Urinary bladder (tissue), 4 donors: ENCODE results near the gene ZCCHC12. TPM values are rescaled to one million over a fixed set of nuclear protein-coding genes. Genes with fewer than 3 reads are reported as not detected.
"Not testable (repeated sequence)": the region's sequence is repeated elsewhere in the genome, so short reads cannot be mapped to it uniquely, and the experiment has no call there.

Source experiments
- DNase-seq: peaks from one replicate; pipeline ENCODE4 v3.0.0-alpha.2; 2015; ENCODE audit errors: extremely low spot score
- H3K27ac ChIP-seq: one replicate; pipeline ENCODE4 v1.5.1; 2013; ENCODE audit warnings: low read depth, mild to moderate bottlenecking, moderate library complexity
- H3K36me3 ChIP-seq: one replicate; pipeline ENCODE4 v1.6.1; 2013; ENCODE audit warnings: mild to moderate bottlenecking, moderate library complexity; ENCODE audit not compliant: insufficient read depth
- H3K4me1 ChIP-seq: one replicate; pipeline ENCODE4 v1.6.1; 2013; ENCODE audit warnings: mild to moderate bottlenecking, moderate library complexity; ENCODE audit not compliant: insufficient read depth
- H3K4me3 ChIP-seq: one replicate; pipeline ENCODE4 v1.5.1; 2013; ENCODE audit warnings: low read depth, low read length
- WGBS: extraction: QIAGEN DNeasy Blood & Tissue Kit; methylation state at CpG from one replicate; pipeline ENCODE4 v1.1.7; 2013; 5-methylcytosine and 5-hydroxymethylcytosine counted together
- polyA plus RNA-seq: library from polyadenylated mRNA; stranded (reverse); fragments of 200-250 nt; gene quantifications from one replicate; pipeline ENCODE4 v1.2.3, GENCODE V29; 2013
- total RNA-seq: library from RNA; depleted of rRNA; stranded (reverse); fragments of >200 nt; gene quantifications from one replicate; pipeline ENCODE4 v1.2.3, GENCODE V29; 2014
- donor health status: healthy with polysubstance abuse.
- donor health status: healthy.

ZCCHC12 gene
- total RNA-seq (1.9 TPM), polyA plus RNA-seq (0.44 TPM)

DNA sequence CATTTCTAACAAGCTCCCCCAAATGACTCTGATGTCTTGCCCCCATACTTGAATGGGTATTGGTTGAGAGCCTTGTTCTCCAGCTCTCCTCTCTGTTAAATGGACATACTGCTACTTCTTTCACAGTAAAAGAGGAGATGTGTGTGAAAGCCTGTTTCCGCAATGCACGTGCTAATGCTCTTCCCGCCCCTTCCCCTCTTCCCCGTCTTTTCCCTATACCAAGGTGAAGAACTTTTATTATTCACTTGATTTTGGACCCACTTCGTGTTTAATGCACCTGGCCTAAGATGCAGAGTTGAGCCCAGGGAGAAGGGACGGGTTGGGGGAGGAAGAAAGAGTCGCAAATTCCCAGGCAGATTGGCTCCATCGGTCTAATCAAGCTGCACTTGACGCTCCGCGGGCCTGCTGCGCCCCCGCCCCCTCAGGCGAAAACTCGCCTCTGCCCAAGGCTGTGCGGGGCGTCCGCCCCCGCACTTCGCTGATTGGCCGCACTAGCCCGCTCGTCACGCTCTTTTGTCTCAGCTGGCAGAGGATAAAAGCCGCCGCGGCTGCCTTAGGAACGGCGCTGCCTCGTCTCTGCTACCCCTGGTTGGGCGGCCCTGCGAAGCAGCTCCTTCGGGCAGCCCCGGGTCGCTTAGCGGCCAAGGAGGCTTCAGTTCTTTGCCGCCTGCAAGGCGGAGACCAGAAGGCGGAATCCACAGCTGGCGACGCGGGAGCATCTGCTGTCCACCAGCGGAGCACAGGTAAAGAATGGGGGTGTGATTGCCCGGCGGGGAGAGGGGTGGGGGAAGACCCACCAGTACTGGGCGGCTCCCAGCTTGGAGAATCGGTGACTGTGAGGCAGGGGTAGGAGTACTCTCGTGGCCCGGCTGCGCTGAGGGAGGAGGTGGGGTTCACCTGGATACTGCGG is at the start of gene ZCCHC12:
TSS of gene ZCCHC12 (plus strand) at position 562 of the 910 bp plus-strand sequence. CDS start 1,421 bp downstream, outside the sequence.
- Histone ChIP-seq H3K4me1 (no peaks in the 10 kb centered on the region), H3K4me3 (peak within 1 kb of the TSS; percentile 25), H3K36me3 (no peaks in the 10 kb centered on the region), H3K27ac (no peak within 1 kb of the TSS)
- no peak for DNase-seq
- 3% methylated on average over 51 of the region's 51 CpGs for WGBS

GRCh38 chrX:118779581-118779980 is 44.0 kb upstream of the ZCCHC12 start:
- 90% methylated on average over 2 of the region's 2 CpGs for WGBS
- no peaks in the 10 kb centered on the region for H3K36me3 ChIP-seq
- no peaks in the 10 kb centered on the region for H3K4me1 ChIP-seq
- no peak overlapping the region for H3K4me3 ChIP-seq
- no peak overlapping the region for H3K27ac ChIP-seq
- no peak for DNase-seq

- WGBS: 22% methylated on average over 2 of the region's 2 CpGs
Observed at GRCh38 chrX:118780509-118780908, 43.1 kb upstream of the ZCCHC12 start.

DNA sequence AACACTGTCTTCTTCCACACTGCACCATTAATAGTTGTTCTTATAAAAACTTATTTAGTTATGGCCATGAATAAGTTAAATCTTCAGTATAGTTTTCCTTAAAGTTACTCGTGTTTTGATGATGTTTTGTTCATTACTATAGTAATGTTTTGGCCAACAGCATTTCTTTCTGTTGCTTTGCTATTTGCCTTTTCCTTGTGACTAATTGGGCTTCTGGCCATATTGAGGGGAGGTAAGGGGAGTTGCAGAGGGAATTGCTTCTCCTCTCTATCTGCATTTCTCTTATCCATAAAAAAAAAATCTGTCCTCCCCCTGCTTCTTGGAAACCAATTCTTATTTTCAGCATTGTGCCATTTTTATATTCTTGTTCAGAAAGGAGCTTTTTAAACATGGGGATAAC is 42.7 kb upstream of the ZCCHC12 start:
- WGBS: 12% methylated on average over 1 of the region's 1 CpG
- DNase-seq: no peak

More at GRCh38 chrX:118780509-118780908, 43.1 kb upstream of the ZCCHC12 start:
- Histone ChIP-seq H3K36me3 (no peaks in the 10 kb centered on the region), H3K4me1 (no peaks in the 10 kb centered on the region), H3K27ac (no peak overlapping the region), H3K4me3 (no peak overlapping the region)
- no peak for DNase-seq

GRCh38 chrX:118795528-118796280 is 27.9 kb upstream of the ZCCHC12 start:
- no peak for DNase-seq
- no peaks in the 10 kb centered on the region for H3K4me1 ChIP-seq
- no peak overlapping the region for H3K4me3 ChIP-seq
- no peak overlapping the region for H3K27ac ChIP-seq
- 45% methylated on average over 5 of the region's 5 CpGs for WGBS
- no peaks in the 10 kb centered on the region for H3K36me3 ChIP-seq

More for the DNA sequence above, 42.7 kb upstream of the ZCCHC12 start:
- no peaks in the 10 kb centered on the region for H3K36me3 ChIP-seq
- H3K4me3 ChIP-seq: no peak overlapping the region
- no peaks in the 10 kb centered on the region for H3K4me1 ChIP-seq
- no peak overlapping the region for H3K27ac ChIP-seq

GRCh38 chrX:118802857-118803256 is 20.8 kb upstream of the ZCCHC12 start:
- no peak overlapping the region for H3K27ac ChIP-seq
- WGBS: 22% methylated on average over 1 of the region's 1 CpG

GRCh38 chrX:118807151-118808017 is 16.2 kb upstream of the ZCCHC12 start:
- Histone ChIP-seq H3K36me3 (no peaks in the 10 kb centered on the region), H3K4me1 (no peaks in the 10 kb centered on the region), H3K27ac (no peak overlapping the region), H3K4me3 (no peak overlapping the region)
- 28% methylated on average over 4 of the region's 4 CpGs for WGBS
- no peak for DNase-seq

More at GRCh38 chrX:118802857-118803256, 20.8 kb upstream of the ZCCHC12 start:
- no peak for DNase-seq
- Histone ChIP-seq H3K4me1 (no peaks in the 10 kb centered on the region), H3K4me3 (no peak overlapping the region), H3K36me3 (no peaks in the 10 kb centered on the region)

GRCh38 chrX:118817257-118817656 is 6.4 kb upstream of the ZCCHC12 start:
- H3K4me3 ChIP-seq, H3K4me1 ChIP-seq, H3K27ac ChIP-seq, DNase-seq, H3K36me3 ChIP-seq: not testable (repeated sequence)
- WGBS: 89% methylated on average over 4 of the region's 4 CpGs

GRCh38 chrX:118824173-118824730 is 628 bp downstream of the ZCCHC12 start:
- Histone ChIP-seq H3K4me1 (no peaks in the 10 kb centered on the region), H3K27ac (no peak overlapping the region), H3K4me3 (peak overlapping the region; percentile 25), H3K36me3 (no peaks in the 10 kb centered on the region)
- no peak for DNase-seq
- WGBS: 14% methylated on average over 22 of the region's 22 CpGs

DNA sequence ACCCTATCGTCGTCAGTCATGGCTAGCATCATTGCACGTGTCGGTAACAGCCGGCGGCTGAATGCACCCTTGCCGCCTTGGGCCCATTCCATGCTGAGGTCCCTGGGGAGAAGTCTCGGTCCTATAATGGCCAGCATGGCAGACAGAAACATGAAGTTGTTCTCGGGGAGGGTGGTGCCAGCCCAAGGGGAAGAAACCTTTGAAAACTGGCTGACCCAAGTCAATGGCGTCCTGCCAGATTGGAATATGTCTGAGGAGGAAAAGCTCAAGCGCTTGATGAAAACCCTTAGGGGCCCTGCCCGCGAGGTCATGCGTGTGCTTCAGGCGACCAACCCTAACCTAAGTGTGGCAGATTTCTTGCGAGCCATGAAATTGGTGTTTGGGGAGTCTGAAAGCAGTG is 1.6 kb downstream of the ZCCHC12 start:
- WGBS: 41% methylated on average over 16 of the region's 16 CpGs
- Histone ChIP-seq H3K27ac (no peak overlapping the region), H3K4me1 (no peaks in the 10 kb centered on the region), H3K4me3 (no peak overlapping the region), H3K36me3 (no peaks in the 10 kb centered on the region)
- DNase-seq: no peak

DNA sequence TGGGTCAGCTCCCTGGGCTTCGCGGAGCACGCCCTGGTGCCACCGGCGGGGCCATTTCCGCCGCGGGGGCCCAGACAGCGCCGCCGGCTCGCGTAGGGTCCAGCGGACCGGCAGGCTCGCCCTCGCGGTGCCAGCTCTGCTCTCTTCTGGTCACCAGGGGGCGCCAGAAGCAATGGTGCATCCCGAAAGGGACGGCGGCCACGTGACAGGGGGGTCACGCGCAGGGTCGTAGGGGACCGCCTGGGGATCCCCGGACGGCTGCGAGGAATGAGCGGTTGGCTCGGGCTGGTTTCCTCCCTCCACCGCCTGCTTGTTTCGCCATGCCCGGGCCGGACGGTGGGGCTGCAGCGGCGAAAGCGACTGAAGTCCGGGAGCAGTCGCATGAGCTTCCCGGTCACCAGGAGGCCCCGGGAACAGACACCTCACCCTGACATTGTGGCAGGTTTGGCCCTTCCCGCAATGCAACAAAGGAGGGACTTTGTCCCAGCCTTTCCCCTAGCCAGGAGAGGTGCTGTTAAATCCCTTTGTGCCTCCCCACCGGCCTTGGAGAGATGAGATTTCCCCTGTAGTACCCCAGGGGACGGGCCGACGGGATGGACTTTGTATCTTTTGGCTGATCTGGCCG is 15.8 kb downstream of the ZCCHC12 start:
- no peaks in the 10 kb centered on the region for H3K4me1 ChIP-seq
- H3K36me3 ChIP-seq: no peaks in the 10 kb centered on the region
- no peak overlapping the region for H3K27ac ChIP-seq
- H3K4me3 ChIP-seq: peak overlapping the region; percentile 25
- DNase-seq: no peak
- WGBS: 6% methylated on average over 47 of the region's 50 CpGs

DNA sequence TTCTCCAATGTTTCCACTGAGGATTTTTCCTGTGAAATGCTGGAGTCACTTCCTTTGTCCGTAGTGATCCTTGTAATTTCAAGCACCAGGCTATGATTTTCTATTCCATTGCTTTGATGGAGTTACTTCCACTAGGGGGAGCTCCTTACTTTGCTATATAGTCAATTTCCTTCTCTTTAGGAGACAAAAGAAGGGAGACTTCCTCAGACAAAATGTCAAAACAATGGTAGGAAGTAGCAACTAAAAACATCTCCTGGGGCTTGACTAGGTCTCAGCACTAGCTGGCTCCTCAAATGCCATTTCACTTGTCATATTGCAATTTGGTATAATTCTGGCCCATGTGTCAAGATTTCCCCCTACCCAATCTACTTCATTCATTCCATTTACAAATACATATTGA is 24.1 kb downstream of the ZCCHC12 start:
- Histone ChIP-seq H3K27ac (no peak overlapping the region), H3K4me1 (no peaks in the 10 kb centered on the region), H3K4me3 (no peak overlapping the region), H3K36me3 (no peaks in the 10 kb centered on the region)
- WGBS: 2% methylated on average over 1 of the region's 1 CpG
- peak; percentile 42 for DNase-seq
